Peyer's patch (tissue), 4 donors: Measurements from ENCODE around the gene IMPACT. TPM values are rescaled to one million over a fixed set of nuclear protein-coding genes. Genes with fewer than 3 reads are reported as not detected.

Experiments used
- DNase-seq, 3 donors: peaks; one replicate each; pipeline ENCODE4 v3.0.0-alpha.2; 2017 to 2019
- H3K27ac ChIP-seq, 4 donors: fragments of 200-600 bp; sonication (generic); one replicate each; pipeline ENCODE4 v1.5.1; 2016 to 2019
- H3K27me3 ChIP-seq, 2 donors: fragments of 200-600 bp; sonication (generic); one replicate each; pipeline ENCODE4 v1.5.1; 2019
- H3K36me3 ChIP-seq, 3 donors: fragments of 200-600 bp; sonication (generic); one replicate each; pipeline ENCODE4 v1.5.1; 2016 to 2019
- H3K4me1 ChIP-seq, 4 donors: fragments of 200-600 bp; sonication (generic); one replicate each; pipeline ENCODE4 v1.5.1; 2016 to 2019
- H3K4me3 ChIP-seq, 4 donors: fragments of 200-600 bp; sonication (generic); 1 replicate in 3 of 4; 2 replicates in 1 of 4; pipeline ENCODE4 v1.5.1; 2016 to 2019; ENCODE audit warnings: mild to moderate bottlenecking in 1 of 4
- H3K9me3 ChIP-seq, 4 donors: fragments of 200-600 bp; sonication (generic); one replicate each; pipeline ENCODE4 v1.5.1; 2016 to 2019; ENCODE audit warnings: mild to moderate bottlenecking in 1 of 4
- POLR2A ChIP-seq, 2 donors: fragments of 450-650 bp; IDR thresholded peaks; one replicate each; pipeline ENCODE4 v1.5.1; 2017; ENCODE audit warnings: antibody characterized with exemption in 2 of 2, mild to moderate bottlenecking in 2 of 2, moderate library complexity in 2 of 2
- total RNA-seq, 4 donors: library from RNA; depleted of rRNA; stranded (reverse); fragments of >200 nt; gene quantifications; one replicate each; pipeline ENCODE4 v1.1.0, GENCODE V29; 2016
- TF ChIP-seq, protein P1 (sequence below), 6 experiments: fragments of 450-650 bp in 4 of 6; fragments of 200-600 bp in 2 of 6; sonication (generic) in 1 of 6; IDR thresholded peaks; one replicate each; pipeline ENCODE4 v1.5.1; 2017 to 2019; ENCODE audit warnings: antibody characterized with exemption in 6 of 6, mild to moderate bottlenecking in 3 of 6, moderate library complexity in 1 of 6

Gene IMPACT
- total RNA-seq, 4 donors from 2014 or later, result 10.3 to 18.2 (median 13.8) TPM

DNA sequence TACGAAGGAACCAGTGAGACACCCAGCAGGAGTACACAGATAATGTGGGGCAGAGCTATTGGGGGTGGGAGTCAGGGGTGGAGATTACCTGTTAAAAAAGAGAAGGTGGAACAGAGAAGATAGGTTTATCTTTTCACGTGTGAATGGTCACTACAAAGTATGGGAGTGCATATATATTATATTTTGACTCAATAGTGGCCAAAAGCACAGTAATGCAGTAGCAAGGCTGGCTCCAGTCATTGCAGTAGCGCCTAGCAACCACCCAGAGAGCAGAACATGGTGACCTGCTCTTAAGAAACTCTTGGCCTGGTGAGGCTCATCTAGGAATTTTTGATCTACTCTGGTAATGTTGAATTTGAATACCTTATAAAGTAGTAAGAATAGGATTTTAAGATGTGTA lies 1.0 kb downstream of the IMPACT start:
- Histone ChIP-seq H3K4me1 (peaks cover 0 to 6% (median 0%) of the 10 kb centered on the region in 4 donors), H3K27me3 (no peaks in the 10 kb centered on the region), H3K36me3 (peaks cover 0 to 8% (median 0%) of the 10 kb centered on the region in 3 donors), H3K9me3 (no peaks in the 10 kb centered on the region), H3K4me3 (peak overlapping the region; percentile 77 to 92 (median 86)), H3K27ac (no peak overlapping the region)
- DNase-seq, result no peak
- TF ChIP-seq POLR2A (IDR thresholded peaks at IDR 0.05), result no peak
- TF ChIP-seq, protein P1, sequence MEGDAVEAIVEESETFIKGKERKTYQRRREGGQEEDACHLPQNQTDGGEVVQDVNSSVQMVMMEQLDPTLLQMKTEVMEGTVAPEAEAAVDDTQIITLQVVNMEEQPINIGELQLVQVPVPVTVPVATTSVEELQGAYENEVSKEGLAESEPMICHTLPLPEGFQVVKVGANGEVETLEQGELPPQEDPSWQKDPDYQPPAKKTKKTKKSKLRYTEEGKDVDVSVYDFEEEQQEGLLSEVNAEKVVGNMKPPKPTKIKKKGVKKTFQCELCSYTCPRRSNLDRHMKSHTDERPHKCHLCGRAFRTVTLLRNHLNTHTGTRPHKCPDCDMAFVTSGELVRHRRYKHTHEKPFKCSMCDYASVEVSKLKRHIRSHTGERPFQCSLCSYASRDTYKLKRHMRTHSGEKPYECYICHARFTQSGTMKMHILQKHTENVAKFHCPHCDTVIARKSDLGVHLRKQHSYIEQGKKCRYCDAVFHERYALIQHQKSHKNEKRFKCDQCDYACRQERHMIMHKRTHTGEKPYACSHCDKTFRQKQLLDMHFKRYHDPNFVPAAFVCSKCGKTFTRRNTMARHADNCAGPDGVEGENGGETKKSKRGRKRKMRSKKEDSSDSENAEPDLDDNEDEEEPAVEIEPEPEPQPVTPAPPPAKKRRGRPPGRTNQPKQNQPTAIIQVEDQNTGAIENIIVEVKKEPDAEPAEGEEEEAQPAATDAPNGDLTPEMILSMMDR (IDR thresholded peaks at IDR 0.05), result no peak

DNA sequence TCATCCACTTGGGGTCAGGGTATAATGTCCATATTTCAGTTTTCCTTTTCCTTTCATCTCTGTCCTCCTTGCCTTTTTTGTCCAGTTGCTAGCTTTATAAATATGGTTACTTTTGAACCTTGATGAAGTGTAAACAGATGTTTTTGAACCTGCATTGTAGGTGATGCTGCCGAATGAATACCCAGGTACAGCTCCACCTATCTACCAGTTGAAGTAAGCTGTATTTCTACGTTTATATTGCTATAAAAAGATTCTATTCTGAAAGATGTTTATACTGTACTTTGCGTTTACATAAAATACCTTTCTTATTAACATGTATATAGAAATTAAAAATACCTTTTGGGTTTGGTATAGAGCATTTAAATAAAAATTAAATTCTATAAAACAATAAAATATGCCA lies 2.2 kb downstream of the IMPACT start:
- H3K27me3 ChIP-seq, result no peaks in the 10 kb centered on the region
- DNase-seq, result no peak
- H3K4me1 ChIP-seq, result peaks cover 0 to 6% (median 0%) of the 10 kb centered on the region in 4 donors
- H3K36me3 ChIP-seq, result peaks cover 0 to 12% (median 0%) of the 10 kb centered on the region in 3 donors
- H3K27ac ChIP-seq, result no peak overlapping the region
- H3K9me3 ChIP-seq, result no peaks in the 10 kb centered on the region
- no peak overlapping the region for H3K4me3 ChIP-seq
- no peak for TF ChIP-seq POLR2A (IDR thresholded peaks at IDR 0.05)
- TF ChIP-seq, protein P1 (IDR thresholded peaks at IDR 0.05), result peak in 3 of 6 experiments; percentile 12 to 26 (median 20)

DNA sequence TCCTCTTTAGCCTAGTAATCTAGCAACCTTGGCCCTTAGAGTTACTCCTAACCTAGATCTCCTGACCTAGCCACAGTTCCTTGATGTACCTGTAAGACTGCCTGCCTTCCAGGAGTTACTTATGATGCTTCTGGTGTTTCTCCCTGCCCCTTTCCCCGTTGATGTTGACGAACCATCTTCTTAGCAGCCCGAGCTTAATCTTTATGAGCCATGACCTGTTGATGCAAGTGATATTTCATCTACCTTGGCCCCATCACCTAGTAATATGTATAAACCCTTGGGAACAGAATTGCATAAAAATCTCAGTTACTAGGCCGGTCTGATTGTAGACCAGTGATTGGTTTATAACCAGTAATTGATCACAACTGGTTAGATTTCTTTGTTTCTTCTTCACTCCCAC lies 2.7 kb downstream of the IMPACT start:
- Histone ChIP-seq H3K27me3 (no peaks in the 10 kb centered on the region), H3K27ac (no peak overlapping the region), H3K4me3 (no peak overlapping the region), H3K36me3 (peaks cover 0 to 12% (median 0%) of the 10 kb centered on the region in 3 donors), H3K4me1 (peaks cover 0 to 6% (median 0%) of the 10 kb centered on the region in 4 donors), H3K9me3 (no peaks in the 10 kb centered on the region)
- no peak for DNase-seq
- TF ChIP-seq, protein P1 (IDR thresholded peaks at IDR 0.05), result no peak
- no peak for TF ChIP-seq POLR2A (IDR thresholded peaks at IDR 0.05)

DNA sequence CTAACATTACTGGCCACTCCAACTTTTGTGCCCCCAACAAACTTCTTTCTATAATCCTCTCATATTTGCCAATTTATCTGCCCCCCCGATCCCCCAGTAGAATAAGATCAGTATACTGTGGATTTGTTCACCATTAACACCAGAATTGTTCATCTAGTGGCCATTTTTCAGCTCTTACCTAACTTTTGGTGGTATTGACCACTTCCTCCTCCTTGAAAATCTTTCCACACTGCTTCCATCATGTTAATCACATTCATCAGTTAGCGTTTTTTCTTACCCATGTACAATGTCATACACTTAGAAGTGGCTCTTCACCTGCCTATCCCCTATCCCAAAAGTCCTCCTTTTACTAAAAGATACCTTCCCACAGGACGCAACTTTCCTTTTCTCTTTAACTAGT lies 6.1 kb downstream of the IMPACT start:
- Histone ChIP-seq H3K27me3 (no peaks in the 10 kb centered on the region), H3K27ac (no peak overlapping the region), H3K4me3 (no peak overlapping the region), H3K9me3 (no peaks in the 10 kb centered on the region), H3K4me1 (no peaks in the 10 kb centered on the region), H3K36me3 (peaks cover 0 to 12% (median 0%) of the 10 kb centered on the region in 3 donors)
- no peak for DNase-seq
- TF ChIP-seq, protein P1 (IDR thresholded peaks at IDR 0.05), result no peak
- TF ChIP-seq POLR2A (IDR thresholded peaks at IDR 0.05), result no peak

DNA sequence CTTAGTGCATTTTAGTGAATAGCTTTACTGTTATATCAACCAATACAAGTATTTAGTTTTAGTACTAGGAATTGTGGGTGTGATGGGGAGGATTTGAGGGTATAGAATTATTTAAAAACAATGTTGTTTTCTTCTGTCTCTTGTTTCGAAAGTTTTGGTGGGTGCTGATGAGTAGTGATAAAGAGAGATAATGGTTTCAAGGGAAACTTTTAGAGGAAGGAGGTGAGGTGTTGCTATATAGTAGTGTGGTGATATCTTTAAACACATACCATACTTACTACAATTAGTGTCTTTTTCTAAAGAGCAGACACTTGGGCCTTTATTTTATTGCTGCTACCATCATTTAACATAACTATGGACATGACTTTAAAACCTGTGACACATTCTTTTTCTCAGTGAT lies 10.5 kb downstream of the IMPACT start:
- Histone ChIP-seq H3K4me1 (no peaks in the 10 kb centered on the region), H3K36me3 (peaks cover 0 to 21% (median 0%) of the 10 kb centered on the region in 3 donors)
- DNase-seq, result no peak

More for the DNA sequence above, 10.5 kb downstream of the IMPACT start:
- H3K4me3 ChIP-seq, result no peak overlapping the region
- H3K27ac ChIP-seq, result no peak overlapping the region
- no peaks in the 10 kb centered on the region for H3K9me3 ChIP-seq
- TF ChIP-seq, protein P1 (IDR thresholded peaks at IDR 0.05), result no peak
- TF ChIP-seq POLR2A (IDR thresholded peaks at IDR 0.05), result no peak
- H3K27me3 ChIP-seq, result no peaks in the 10 kb centered on the region
